IMR-90 (cell line): Measurements from ENCODE around the gene SEMA6A.

ENCODE experiments used
- CEBPB ChIP-seq: IDR thresholded peaks from 2 replicates; pipeline ENCODE4 v1.6.1; 2012; ENCODE audit warnings: low read depth, low read length, improper control_type of control experiment
- CHD1 ChIP-seq: IDR thresholded peaks from 2 replicates; pipeline ENCODE4 v1.6.1; 2012; ENCODE audit warnings: low read depth, low read length, improper control_type of control experiment
- MAFK ChIP-seq: IDR thresholded peaks from 2 replicates; pipeline ENCODE4 v1.6.1; 2012; ENCODE audit warnings: low read depth, low read length, improper control_type of control experiment
- MAZ ChIP-seq: IDR thresholded peaks from 2 replicates; pipeline ENCODE4 v1.6.1; 2012; ENCODE audit warnings: low read depth, mild to moderate bottlenecking, low read length, improper control_type of control experiment, moderate library complexity, borderline replicate concordance
- MXI1 ChIP-seq: IDR thresholded peaks from 2 replicates; pipeline ENCODE4 v1.6.1; 2012; ENCODE audit warnings: low read depth, mild to moderate bottlenecking, low read length, moderate library complexity, borderline replicate concordance
- POLR2A ChIP-seq: IDR thresholded peaks from 2 replicates; pipeline ENCODE4 v1.6.1; 2012; ENCODE audit warnings: mild to moderate bottlenecking, low read depth, low read length
- RAD21 ChIP-seq: IDR thresholded peaks from 2 replicates; pipeline ENCODE4 v1.6.1; 2012; ENCODE audit warnings: low read length, improper control_type of control experiment
- SMC3 ChIP-seq: fragments of 150-350 bp; IDR thresholded peaks from 2 replicates; pipeline ENCODE4 v1.6.1; 2016; ENCODE audit warnings: low read depth, mild to moderate bottlenecking, antibody characterized with exemption, low read length, moderate library complexity
- USF2 ChIP-seq: fragments of 150-350 bp; IDR thresholded peaks from 2 replicates; pipeline ENCODE4 v1.6.1; 2017; ENCODE audit warnings: mild to moderate bottlenecking, antibody characterized with exemption, low read length, low read depth
- TF ChIP-seq, protein P1 (sequence below): conservative IDR thresholded peaks from 2 replicates; pipeline ENCODE4 v1.5.1; 2012; ENCODE audit warnings: mild to moderate bottlenecking, low read depth, low read length, improper control_type of control experiment
- TF ChIP-seq, protein P2 (sequence below): fragments of 150-350 bp; IDR thresholded peaks from 2 replicates; pipeline ENCODE4 v1.6.1; 2016; ENCODE audit warnings: low read depth, mild to moderate bottlenecking, low read length, moderate library complexity, borderline replicate concordance

DNA sequence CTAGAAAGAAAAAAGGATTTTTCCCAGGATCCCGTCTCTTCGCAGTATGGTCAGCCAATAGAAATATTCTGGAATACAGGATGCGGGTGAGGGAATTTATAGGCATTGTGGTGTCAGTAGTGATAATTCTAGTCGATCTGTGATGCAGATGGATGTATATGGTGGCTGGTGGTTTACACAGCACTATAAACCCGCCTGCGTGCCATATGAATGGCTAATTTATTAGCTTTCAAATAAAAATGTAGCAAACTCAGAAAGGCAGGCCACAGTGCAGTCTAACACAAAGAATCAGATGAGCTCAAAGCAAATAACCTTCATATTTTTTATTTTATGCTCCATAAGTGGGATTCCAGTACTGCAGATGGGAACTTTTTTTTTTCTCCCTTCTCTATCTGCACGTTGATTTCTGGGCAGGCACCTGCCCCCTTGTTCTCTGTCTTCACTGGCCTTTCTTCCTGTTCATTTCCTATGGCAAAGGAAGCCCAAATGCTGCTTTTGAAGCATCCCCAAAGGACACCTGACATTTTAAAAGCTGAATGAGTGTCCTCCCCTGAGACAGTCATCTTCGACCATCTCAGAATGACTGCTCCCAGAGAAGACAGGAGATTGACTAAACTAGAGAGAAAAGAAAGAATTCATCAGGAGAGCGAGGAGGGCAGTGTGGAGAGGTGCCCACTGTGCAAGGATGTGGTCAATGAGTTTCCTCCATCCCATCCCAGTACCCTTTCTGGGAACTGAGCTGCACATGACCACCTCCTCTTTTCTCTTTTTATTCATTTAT, 52.1 kb downstream of the SEMA6A start:
- TF ChIP-seq, protein P1, sequence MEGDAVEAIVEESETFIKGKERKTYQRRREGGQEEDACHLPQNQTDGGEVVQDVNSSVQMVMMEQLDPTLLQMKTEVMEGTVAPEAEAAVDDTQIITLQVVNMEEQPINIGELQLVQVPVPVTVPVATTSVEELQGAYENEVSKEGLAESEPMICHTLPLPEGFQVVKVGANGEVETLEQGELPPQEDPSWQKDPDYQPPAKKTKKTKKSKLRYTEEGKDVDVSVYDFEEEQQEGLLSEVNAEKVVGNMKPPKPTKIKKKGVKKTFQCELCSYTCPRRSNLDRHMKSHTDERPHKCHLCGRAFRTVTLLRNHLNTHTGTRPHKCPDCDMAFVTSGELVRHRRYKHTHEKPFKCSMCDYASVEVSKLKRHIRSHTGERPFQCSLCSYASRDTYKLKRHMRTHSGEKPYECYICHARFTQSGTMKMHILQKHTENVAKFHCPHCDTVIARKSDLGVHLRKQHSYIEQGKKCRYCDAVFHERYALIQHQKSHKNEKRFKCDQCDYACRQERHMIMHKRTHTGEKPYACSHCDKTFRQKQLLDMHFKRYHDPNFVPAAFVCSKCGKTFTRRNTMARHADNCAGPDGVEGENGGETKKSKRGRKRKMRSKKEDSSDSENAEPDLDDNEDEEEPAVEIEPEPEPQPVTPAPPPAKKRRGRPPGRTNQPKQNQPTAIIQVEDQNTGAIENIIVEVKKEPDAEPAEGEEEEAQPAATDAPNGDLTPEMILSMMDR, result no peak
- TF ChIP-seq CEBPB (no peak), RAD21 (no peak), MXI1 (no peak), MAZ (no peak), POLR2A (no peak), SMC3 (no peak), USF2 (no peak), CHD1 (no peak), MAFK (no peak)
- TF ChIP-seq, protein P2, sequence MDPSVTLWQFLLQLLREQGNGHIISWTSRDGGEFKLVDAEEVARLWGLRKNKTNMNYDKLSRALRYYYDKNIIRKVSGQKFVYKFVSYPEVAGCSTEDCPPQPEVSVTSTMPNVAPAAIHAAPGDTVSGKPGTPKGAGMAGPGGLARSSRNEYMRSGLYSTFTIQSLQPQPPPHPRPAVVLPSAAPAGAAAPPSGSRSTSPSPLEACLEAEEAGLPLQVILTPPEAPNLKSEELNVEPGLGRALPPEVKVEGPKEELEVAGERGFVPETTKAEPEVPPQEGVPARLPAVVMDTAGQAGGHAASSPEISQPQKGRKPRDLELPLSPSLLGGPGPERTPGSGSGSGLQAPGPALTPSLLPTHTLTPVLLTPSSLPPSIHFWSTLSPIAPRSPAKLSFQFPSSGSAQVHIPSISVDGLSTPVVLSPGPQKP, result no peak
